DND-41 (cell line): Measurements from ENCODE around the gene SGK1.

Source experiments
- EZH2 ChIP-seq: IDR thresholded peaks from 3 replicates; pipeline ENCODE4 v1.6.1; 2012; ENCODE audit warnings: borderline replicate concordance, low read depth, mild to moderate bottlenecking, moderate library complexity, low read length, inconsistent platforms; ENCODE audit not compliant: severe bottlenecking
- TF ChIP-seq, protein P1 (sequence below): IDR thresholded peaks from 2 replicates; pipeline ENCODE4 v1.5.1; 2012; ENCODE audit warnings: borderline replicate concordance, low read length, moderate library complexity, mild to moderate bottlenecking; ENCODE audit not compliant: poor library complexity, severe bottlenecking; ENCODE audit errors: extremely low read depth

GRCh38 chr6:134217798-134218140 is 100.1 kb downstream of the SGK1 start:
- no peak for TF ChIP-seq EZH2
- TF ChIP-seq, protein P1, sequence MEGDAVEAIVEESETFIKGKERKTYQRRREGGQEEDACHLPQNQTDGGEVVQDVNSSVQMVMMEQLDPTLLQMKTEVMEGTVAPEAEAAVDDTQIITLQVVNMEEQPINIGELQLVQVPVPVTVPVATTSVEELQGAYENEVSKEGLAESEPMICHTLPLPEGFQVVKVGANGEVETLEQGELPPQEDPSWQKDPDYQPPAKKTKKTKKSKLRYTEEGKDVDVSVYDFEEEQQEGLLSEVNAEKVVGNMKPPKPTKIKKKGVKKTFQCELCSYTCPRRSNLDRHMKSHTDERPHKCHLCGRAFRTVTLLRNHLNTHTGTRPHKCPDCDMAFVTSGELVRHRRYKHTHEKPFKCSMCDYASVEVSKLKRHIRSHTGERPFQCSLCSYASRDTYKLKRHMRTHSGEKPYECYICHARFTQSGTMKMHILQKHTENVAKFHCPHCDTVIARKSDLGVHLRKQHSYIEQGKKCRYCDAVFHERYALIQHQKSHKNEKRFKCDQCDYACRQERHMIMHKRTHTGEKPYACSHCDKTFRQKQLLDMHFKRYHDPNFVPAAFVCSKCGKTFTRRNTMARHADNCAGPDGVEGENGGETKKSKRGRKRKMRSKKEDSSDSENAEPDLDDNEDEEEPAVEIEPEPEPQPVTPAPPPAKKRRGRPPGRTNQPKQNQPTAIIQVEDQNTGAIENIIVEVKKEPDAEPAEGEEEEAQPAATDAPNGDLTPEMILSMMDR, result no peak
